PC-3 (cell line): ENCODE measurements around the gene CHKA. TPM values are rescaled to one million over a fixed set of nuclear protein-coding genes. Genes with fewer than 3 reads are reported as not detected.

ENCODE experiments used
- ATAC-seq: fragments of 200-7000 bp; cut with Tn5 transposase; 2 replicates; pipeline ENCODE4 v1.9.1; 2020; ENCODE audit warnings: mild to moderate bottlenecking, moderate library complexity
- BruUV-seq: library from RNA; stranded (reverse); fragments of 400-500 nt; replicated peaks from 2 replicates; lab custom pipeline; 2021; lab: Mats Ljungman, UMichigan
- CTCF ChIA-PET: fragments of 300-600 bp; sonication (Branson Sonifier 250); formaldehyde crosslinking; loops from one replicate; lab custom pipeline; 2022; ENCODE audit warnings: antibody characterized with exemption; lab: Charles Lee
- POLR2A ChIA-PET: fragments of 300-600 bp; sonication (Branson Sonifier 250); formaldehyde crosslinking; loops from one replicate; lab custom pipeline; 2022; ENCODE audit warnings: antibody characterized with exemption; ENCODE audit not compliant: unreplicated experiment; lab: Charles Lee
- DNase-seq: peaks from one replicate; pipeline ENCODE4 v3.0.0-alpha.2; 2015
- H2AFZ ChIP-seq: fragments of 300-600 bp; sonication (generic); 2 replicates; pipeline ENCODE4 v1.6.0; 2016; ENCODE audit warnings: antibody characterized with exemption, low read length
- H3F3A ChIP-seq: fragments of 300-600 bp; sonication (generic); one replicate; pipeline ENCODE4 v1.6.0; 2017; ENCODE audit warnings: antibody characterized with exemption, low read length, control low read depth, mild to moderate bottlenecking; ENCODE audit not compliant: unreplicated experiment
- H3K27ac ChIP-seq: fragments of 300-600 bp; sonication (generic); 2 replicates; pipeline ENCODE4 v1.5.1; 2016; ENCODE audit warnings: mild to moderate bottlenecking, low read length
- H3K27me3 ChIP-seq: fragments of 300-600 bp; sonication (generic); 2 replicates; pipeline ENCODE4 v1.6.1; 2016; ENCODE audit warnings: low read length, mixed read lengths
- H3K36me3 ChIP-seq: fragments of 300-600 bp; sonication (generic); 2 replicates; pipeline ENCODE4 v1.6.1; 2016; ENCODE audit warnings: low read depth, mixed run types, low read length, mixed read lengths
- H3K4me1 ChIP-seq: fragments of 300-600 bp; sonication (generic); 2 replicates; pipeline ENCODE4 v1.5.1; 2016; ENCODE audit warnings: low read length; ENCODE audit not compliant: insufficient read depth
- H3K4me2 ChIP-seq: fragments of 300-600 bp; sonication (generic); 2 replicates; pipeline ENCODE4 v1.6.0; 2016; ENCODE audit warnings: low read length
- H3K4me3 ChIP-seq: fragments of 300-600 bp; sonication (generic); 2 replicates; pipeline ENCODE4 v1.5.1; 2016; ENCODE audit warnings: mild to moderate bottlenecking, low read length, mixed read lengths
- H3K79me2 ChIP-seq: fragments of 300-600 bp; sonication (generic); 2 replicates; pipeline ENCODE4 v1.6.1; 2017; ENCODE audit warnings: low read length, mixed read lengths
- H3K9ac ChIP-seq: fragments of 300-600 bp; sonication (generic); 2 replicates; pipeline ENCODE4 v1.6.0; 2016; ENCODE audit warnings: mild to moderate bottlenecking, low read length
- H3K9me2 ChIP-seq: fragments of 300-600 bp; sonication (generic); replicated peaks from 2 replicates; pipeline ENCODE4 v1.6.1; 2016; ENCODE audit warnings: mixed run types, low read length, mixed read lengths
- H3K9me3 ChIP-seq: fragments of 300-600 bp; sonication (generic); 2 replicates; pipeline ENCODE4 v1.6.1; 2016; ENCODE audit warnings: low read length, mixed read lengths
- H4K20me1 ChIP-seq: fragments of 300-600 bp; sonication (generic); 2 replicates; pipeline ENCODE4 v1.6.1; 2016; ENCODE audit warnings: low read length, mixed read lengths
- CTCF ChIP-seq: fragments of 300-600 bp; sonication (generic); conservative IDR thresholded peaks from 2 replicates; pipeline ENCODE4 v1.5.1; 2017; ENCODE audit warnings: antibody characterized with exemption, low read depth, mild to moderate bottlenecking, low read length
- EZH2 ChIP-seq: fragments of 300-600 bp; sonication (generic); IDR thresholded peaks from one replicate; pipeline ENCODE4 v1.6.1; 2017; ENCODE audit warnings: antibody characterized with exemption, mild to moderate bottlenecking, low read length; ENCODE audit not compliant: unreplicated experiment
- EZH2phosphoT487 ChIP-seq: fragments of 300-600 bp; sonication (generic); IDR thresholded peaks from 2 replicates; pipeline ENCODE4 v1.6.1; 2018; ENCODE audit warnings: mild to moderate bottlenecking, antibody characterized with exemption, low read length, borderline replicate concordance
- intact Hi-C: fragments of 100-400 bp; cut with micrococcal nuclease; formaldehyde crosslinking; loops from 2 replicates; pipeline ENCODE4 v1.9.0; 2023
- total RNA-seq: library from RNA; depleted of rRNA; stranded (reverse); fragments of >200 nt; gene quantifications from 2 replicates; pipeline ENCODE4 v1.2.3, GENCODE V29; 2014

Gene CHKA
- total RNA-seq, 1 experiment from 2014 or later: 57.5 TPM

GRCh38 chr11:68009391-68010089, 111.6 kb downstream of the CHKA start:
- DNase-seq (peak; percentile 67), ATAC-seq (no peak; the same call in 1 of the 2 replicates)
- no peaks in the 10 kb centered on the region for H3K9me2 ChIP-seq
- H3K9me3 ChIP-seq: no peaks in the 10 kb centered on the region
- ChIA-PET CTCF (interaction anchor here (1.2 to 1.5 kb wide), 2 partner anchors 11 to 162 kb away, joined by 3 to 5 read pairs; no protein-coding TSS in a partner anchor), POLR2A (interaction anchor here (0.7 kb wide), 2 partner anchors 10 to 299 kb away, joined by 3 read pairs; no protein-coding TSS in a partner anchor)
- no peaks in the 10 kb centered on the region for H3K36me3 ChIP-seq
- TF ChIP-seq CTCF (peak; percentile 65), EZH2 (no peak)
- peak overlapping the region; percentile 65 for H3K4me3 ChIP-seq
- peak overlapping the region; percentile 52 for H2AFZ ChIP-seq
- peaks cover 56% of the 10 kb centered on the region for H3K4me1 ChIP-seq
- peaks cover 12% of the 10 kb centered on the region for H3F3A ChIP-seq
- H3K27ac ChIP-seq: peak overlapping the region; percentile 96
- intact Hi-C loops: loop anchor here (1.0 to 10.0 kb wide), 2 partner anchors 12 to 205 kb away; partner anchors contain the start of gene KMT5B
- peak overlapping the region; percentile 85 for H3K4me2 ChIP-seq
- H3K79me2 ChIP-seq: peaks cover 24% of the 10 kb centered on the region
- BruUV-seq: no TSS peak
- no peaks in the 10 kb centered on the region for H3K27me3 ChIP-seq
- no peaks in the 10 kb centered on the region for H4K20me1 ChIP-seq
- peak overlapping the region; percentile 79 for H3K9ac ChIP-seq

GRCh38 chr11:68008381-68009337, 112.5 kb downstream of the CHKA start:
- no peaks in the 10 kb centered on the region for H3K9me3 ChIP-seq
- no peaks in the 10 kb centered on the region for H3K9me2 ChIP-seq
- peak overlapping the region; percentile 96; the same call in 1 of the 2 replicates for H3K27ac ChIP-seq
- H3K9ac ChIP-seq: no peak overlapping the region
- peaks cover 7% of the 10 kb centered on the region for H3F3A ChIP-seq
- DNase-seq: no peak
- H3K36me3 ChIP-seq: no peaks in the 10 kb centered on the region
- H3K4me3 ChIP-seq: no peak overlapping the region
- TF ChIP-seq CTCF: no peak
- TF ChIP-seq EZH2phosphoT487: no peak
- no peak for TF ChIP-seq EZH2
- H3K79me2 ChIP-seq: peaks cover 24% of the 10 kb centered on the region
- POLR2A ChIA-PET: no interaction called here
- no peaks in the 10 kb centered on the region for H4K20me1 ChIP-seq
- ATAC-seq: no peak
- no TSS peak for BruUV-seq
- H3K4me1 ChIP-seq: peaks cover 52% of the 10 kb centered on the region
- H2AFZ ChIP-seq: no peak overlapping the region
- H3K27me3 ChIP-seq: no peaks in the 10 kb centered on the region
- CTCF ChIA-PET: no interaction called here
- H3K4me2 ChIP-seq: no peak overlapping the region
- intact Hi-C loops: loop anchor here (1.0 kb wide), 1 partner anchor 13 kb away; no protein-coding TSS in a partner anchor
